ENCODE results near the gene OR2V2.

- TF ChIP-seq, protein P1, sequence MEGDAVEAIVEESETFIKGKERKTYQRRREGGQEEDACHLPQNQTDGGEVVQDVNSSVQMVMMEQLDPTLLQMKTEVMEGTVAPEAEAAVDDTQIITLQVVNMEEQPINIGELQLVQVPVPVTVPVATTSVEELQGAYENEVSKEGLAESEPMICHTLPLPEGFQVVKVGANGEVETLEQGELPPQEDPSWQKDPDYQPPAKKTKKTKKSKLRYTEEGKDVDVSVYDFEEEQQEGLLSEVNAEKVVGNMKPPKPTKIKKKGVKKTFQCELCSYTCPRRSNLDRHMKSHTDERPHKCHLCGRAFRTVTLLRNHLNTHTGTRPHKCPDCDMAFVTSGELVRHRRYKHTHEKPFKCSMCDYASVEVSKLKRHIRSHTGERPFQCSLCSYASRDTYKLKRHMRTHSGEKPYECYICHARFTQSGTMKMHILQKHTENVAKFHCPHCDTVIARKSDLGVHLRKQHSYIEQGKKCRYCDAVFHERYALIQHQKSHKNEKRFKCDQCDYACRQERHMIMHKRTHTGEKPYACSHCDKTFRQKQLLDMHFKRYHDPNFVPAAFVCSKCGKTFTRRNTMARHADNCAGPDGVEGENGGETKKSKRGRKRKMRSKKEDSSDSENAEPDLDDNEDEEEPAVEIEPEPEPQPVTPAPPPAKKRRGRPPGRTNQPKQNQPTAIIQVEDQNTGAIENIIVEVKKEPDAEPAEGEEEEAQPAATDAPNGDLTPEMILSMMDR (IDR thresholded peaks at IDR 0.05; ENCODE audit: insufficient read depth, low read length), result no peak
- TF ChIP-seq POLR2AphosphoS5 (IDR thresholded peaks at IDR 0.05; ENCODE audit: low read depth) (no peak), GABPA (IDR thresholded peaks at IDR 0.05; ENCODE audit: low read depth) (no peak), REST (IDR thresholded peaks at IDR 0.05; ENCODE audit: insufficient replicate concordance, low read depth) (no peak), SPI1 (IDR thresholded peaks at IDR 0.05; ENCODE audit: borderline replicate concordance, low read depth) (no peak)
These were observed 29.0 kb downstream of the OR2V2 start for GRCh38 chr5:181176254-181176952.
